Activated CD8-positive, alpha-beta memory T cell treated with anti-CD3 and anti-CD28 coated beads, Interleukin-2, amount 50 U/mL, for 48 hours (primary cell): ENCODE measurements around the gene TMEM163.
"Not testable (repeated sequence)": the region's sequence is repeated elsewhere in the genome, so short reads cannot be mapped to it uniquely, and the experiment has no call there.

Experiments
- DNase-seq: peaks from one replicate; pipeline ENCODE4 v3.0.0-alpha.2; 2020

Gene TMEM163

DNA sequence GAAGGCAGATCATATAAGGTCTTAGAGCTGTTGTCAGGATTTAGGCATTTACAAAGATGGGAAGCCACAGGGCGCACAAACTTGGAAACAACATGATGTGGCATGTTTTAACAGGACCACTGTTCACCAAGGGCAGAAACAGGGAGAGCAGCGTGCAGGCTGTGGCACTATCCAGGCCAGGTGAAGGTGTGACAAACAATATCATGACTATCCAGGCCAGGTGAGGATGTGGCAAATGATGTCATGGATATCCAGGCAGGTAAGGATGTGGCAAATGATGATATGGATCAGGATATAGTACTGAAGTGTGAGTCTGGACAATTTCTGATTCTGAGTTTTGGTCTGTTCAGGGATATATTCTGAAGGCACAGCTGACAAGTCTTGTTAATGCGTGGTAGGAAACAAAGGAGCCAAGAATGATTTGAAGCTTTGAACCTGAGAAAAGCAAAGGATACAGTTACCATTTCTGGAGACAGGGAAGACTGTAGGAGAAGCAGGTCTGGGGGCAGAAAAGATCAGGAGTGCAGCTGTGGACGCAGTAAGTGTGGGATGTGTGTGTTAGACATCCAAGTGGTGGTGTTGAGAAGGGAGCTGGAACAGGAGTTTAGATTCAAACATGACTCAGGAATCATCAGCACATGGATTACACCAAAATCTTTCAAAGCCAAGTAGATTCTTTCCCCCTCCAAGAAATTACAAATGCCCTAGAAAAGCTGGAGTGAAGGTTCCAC, 205.9 kb downstream of the TMEM163 start:
- no peak for DNase-seq

DNA sequence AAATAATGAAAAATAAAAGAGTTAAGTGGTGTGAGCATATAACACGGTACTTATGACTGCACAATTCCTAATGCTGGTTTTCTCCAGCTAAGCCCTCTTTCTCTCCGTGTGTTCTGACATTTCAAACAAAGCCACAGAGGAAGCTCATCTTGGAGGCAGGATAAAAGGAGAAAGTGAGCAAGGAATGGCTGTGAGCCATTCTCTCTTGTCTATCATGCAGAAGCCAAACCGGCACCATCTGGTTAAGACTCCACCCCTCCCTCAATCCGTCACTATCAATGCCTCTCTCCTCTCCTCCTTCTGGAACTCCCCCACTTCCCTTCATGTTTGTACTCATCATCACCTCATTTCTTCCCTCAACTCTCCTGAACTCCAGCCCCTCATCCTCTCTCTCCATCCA, 210.4 kb downstream of the TMEM163 start:
- DNase-seq = no peak

- DNase-seq = no peak
These were observed 211.1 kb downstream of the TMEM163 start for GRCh38 chr2:134507697-134508096.

DNA sequence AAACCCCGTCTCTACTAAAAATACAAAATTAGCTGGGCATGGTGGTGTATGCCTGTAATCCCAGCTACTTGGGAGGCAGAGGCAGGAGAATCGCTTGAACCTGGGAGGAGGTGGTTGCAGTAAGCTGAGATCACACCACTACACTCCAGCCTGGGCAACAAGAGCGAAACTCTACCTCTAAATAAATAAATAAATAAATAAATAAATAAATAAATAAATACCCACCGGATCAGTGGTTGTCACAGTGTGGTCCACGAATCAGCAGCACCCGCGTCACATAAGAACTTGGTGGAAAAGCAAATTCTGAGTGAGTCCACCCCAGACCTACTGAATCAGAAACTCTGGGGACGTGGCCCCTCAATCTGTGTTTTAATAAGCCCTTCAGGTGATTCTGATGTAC, 211.6 kb downstream of the TMEM163 start:
- not testable (repeated sequence) for DNase-seq

DNA sequence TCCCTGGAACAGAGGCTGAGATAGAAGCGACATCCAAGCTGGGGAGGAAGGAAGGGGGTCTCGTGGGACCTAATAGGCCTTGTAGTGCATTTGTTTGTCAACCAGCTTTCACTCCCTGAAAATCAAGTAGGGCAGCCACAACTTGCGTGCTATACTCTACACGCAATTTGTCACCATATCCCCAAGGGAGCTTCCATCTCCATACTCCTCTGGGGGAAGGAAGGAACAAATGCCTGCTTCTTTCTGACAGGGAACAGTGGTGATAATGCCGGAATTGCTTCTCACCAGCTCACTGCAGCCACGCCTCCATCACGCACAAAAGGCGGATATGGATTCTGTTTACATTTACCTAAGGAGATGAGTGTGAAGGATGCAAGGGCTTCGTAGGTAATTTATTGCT, 213.4 kb downstream of the TMEM163 start:
- no peak for DNase-seq

GRCh38 chr2:134504586-134505336, 214.0 kb downstream of the TMEM163 start:
- no peak for DNase-seq

DNA sequence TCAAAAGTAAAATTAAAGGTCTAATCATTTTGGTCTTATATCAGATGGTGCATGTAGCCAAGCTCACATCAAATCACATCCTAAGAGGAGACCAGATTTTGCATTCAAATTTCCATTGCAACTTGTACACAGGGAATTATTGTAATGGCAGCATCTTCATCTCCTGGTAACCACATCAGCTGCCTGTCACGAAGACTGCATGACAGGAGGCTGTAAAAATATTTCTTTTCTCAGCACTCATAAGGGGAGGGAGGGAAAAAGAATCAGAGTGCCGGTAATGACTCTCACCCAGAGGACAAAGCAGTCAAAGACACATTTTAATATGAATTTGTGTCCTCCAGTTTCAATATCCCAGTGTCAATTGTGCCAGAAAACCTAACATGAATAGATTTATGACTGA, 216.7 kb downstream of the TMEM163 start:
- DNase-seq = no peak

GRCh38 chr2:134501476-134502091, 217.2 kb downstream of the TMEM163 start:
- DNase-seq = no peak

- no peak for DNase-seq
These were observed 218.4 kb downstream of the TMEM163 start for GRCh38 chr2:134500211-134500935.

DNA sequence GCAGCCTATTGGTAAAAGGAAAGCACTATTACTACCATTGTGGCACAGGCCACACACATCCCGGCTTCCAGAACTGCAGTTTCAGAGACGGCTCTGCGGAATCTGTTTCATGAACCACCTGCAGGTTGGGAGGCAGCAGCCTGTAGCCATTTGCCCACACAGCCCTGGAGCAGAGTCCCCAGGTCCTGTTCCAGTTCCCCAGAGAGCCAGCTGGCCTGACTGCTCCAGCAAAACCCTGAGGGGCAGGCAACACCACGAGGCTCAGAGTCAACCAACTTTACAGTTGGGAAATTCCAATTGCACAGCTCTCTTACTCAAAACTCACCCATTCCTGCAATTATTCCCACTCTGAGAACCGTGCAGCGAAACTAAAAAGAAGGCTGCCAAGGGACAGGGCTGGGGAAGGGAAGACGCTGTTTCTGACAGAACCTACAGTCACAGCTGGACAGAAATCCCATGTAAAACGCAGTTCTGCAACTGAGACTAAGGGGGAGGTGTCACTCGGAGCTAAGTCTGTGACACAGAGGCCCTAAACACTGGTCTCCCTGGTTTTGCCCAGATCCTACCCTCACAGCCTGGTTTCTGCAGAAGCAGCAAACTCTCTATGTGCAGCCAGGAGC, 219.4 kb downstream of the TMEM163 start:
- DNase-seq = no peak

DNA sequence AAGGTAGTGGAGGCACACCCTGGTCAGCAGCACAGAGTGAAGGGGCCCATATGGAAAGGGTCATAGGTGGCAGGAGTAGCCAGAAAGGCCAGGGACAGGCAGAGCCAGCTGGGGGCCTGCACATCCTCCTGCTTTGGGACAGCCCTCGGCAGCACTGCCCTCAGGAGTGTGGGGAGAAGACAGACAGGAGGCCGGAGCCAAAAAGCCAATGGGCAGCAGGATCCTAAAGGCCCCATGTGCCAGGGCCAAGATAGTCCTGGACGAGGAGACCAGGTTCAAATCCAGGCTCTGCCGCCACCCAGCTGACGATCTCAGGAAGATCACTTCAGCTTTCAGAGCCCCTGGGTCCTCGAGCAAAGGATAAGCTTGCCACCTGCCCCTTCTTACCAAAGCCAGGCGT, 220.1 kb downstream of the TMEM163 start:
- no peak for DNase-seq

DNA sequence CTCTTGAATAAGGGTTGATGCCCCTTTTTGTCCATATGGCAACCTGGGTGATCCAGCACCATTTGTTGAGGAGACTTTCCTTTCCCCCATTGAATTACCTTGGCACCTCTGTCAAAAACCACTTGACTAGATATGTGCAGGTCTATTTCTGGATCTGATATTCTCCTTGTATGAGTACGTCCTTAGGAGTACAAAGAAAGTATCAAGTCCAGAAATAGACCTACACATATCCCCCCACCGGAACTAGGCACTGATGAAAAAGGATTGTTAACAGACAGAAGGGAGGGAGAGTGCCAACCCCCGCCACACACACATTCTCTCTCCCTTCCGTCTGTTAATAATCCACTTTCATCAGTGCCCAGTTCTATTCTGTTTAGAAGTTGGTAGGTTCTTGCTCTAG, 225.0 kb downstream of the TMEM163 start:
- DNase-seq = no peak

DNA sequence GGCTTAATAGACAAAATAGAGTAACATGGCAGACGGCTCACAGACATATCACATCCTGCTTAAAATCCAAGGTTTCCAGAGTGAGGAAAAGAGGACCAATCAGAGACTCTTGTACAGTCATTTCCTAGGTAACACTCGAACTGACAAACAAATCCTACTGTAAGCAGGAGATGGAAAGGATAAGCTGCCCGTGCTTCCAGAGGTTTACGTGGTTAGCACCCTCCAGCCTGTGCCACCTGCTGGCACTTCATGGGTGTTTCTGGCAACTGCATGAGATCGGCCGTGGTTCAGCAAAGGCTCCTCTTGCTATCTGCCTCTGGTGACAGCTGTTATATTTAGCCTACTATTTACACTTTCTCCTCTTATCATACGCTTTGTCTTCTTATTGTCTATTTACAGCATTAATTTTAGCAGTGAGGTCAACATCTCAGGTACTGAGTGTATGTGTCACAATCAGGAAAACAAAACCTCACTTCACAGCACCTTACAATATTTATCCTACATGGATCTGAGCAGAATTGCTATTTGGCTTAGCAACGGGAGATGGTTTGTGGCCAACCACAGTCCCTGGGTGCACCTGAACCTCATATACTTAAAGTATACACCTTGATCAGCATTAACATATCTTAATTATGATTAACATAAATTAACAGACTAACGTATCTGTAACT, 226.9 kb downstream of the TMEM163 start:
- DNase-seq = no peak

GRCh38 chr2:134491022-134491421, 227.8 kb downstream of the TMEM163 start:
- DNase-seq = no peak

GRCh38 chr2:134490559-134490958, 228.2 kb downstream of the TMEM163 start:
- no peak for DNase-seq

GRCh38 chr2:134489732-134490384, 228.9 kb downstream of the TMEM163 start:
- DNase-seq = no peak

- no peak for DNase-seq
These were observed 235.9 kb downstream of the TMEM163 start for GRCh38 chr2:134482766-134483340.

DNA sequence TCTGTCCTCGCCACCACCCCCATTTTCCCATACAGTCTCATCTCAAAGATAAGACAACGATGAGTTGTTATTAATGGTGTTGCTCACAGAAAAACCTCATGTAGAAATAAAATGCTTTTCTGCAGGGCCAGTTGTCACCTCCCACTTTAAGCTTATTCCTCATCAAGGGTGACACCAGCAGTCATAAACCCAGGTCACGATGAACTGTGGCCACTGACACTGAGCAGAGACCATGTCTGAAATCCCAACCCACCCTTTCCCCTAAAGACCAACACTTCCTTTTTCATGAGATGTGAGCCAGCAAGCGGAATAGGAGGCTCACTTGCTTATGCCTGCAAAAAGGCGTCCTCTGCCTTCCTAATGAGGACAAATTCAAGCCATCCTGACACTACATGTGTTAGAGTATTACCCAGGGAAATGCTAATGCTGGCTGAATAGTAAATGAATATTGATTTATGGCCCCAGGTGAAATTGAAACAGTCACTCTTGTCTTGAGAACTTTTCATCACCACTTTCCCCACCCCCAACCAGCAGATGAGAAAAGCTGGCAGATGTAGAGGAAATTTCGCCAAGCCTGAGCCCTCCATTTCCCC, 236.6 kb downstream of the TMEM163 start:
- DNase-seq = no peak

DNA sequence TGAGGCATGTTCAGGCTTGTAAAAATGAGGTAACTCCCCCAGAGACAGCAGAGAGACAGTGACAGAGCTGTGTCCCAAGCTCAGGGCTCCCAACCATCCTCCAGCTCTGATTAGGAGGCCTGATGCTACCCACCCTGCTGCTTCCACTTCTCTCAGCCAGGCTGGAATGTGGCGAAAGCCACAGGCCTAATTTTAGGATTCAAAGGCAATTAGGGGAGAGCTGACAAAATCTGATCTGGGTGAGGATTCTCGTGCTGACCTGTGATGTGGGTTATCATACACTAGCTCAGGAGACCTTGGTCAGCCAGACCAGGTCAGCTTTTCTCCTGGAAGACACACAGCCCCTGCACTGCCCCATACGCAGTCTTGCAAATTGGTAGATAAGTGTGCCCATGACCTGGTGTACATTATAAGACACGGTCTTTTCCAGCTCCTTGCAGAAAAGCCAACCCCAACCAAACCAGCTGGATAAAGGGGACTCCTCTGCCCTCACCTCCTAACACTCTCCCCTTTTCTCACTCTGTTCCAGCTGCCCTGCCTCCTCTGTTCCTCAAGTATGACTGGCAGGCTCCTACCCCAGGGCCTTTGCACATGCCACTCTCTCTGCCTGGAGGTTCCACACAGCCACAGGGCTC, 239.0 kb downstream of the TMEM163 start:
- DNase-seq = no peak

DNA sequence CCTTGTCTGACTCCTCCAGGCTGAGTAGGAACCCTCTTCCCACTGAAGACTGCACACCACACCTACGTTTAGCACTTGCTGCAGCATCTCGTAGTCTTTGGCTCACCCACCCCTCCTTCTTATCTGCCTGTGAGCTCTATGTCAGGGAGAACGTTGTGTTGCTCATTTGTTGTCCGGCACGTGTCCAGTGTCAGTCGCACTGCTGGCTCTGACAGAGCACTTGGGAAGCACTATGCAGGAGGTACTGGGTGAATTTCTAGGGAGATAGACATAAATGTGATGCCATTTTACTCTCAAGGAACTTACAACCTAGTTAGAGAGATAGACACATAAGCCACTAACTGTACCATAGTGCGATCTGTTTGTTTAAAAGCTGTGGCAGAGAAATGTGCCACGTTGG, 241.8 kb downstream of the TMEM163 start:
- not testable (repeated sequence) for DNase-seq
